HepG2 (cell line): ENCODE data around the gene TWNK. TPM values are rescaled to one million over a fixed set of nuclear protein-coding genes. Genes with fewer than 3 reads are reported as not detected.

ENCODE experiments used
- ATRX ChIP-seq: sonication (generic); formaldehyde crosslinking; IDR thresholded peaks from 2 replicates; pipeline ENCODE4 v1.4.0; 2020; ENCODE audit warnings: missing genetic modification reagents, borderline replicate concordance
- GMEB1 ChIP-seq: sonication (generic); formaldehyde crosslinking; IDR thresholded peaks from 2 replicates; pipeline ENCODE4 v1.5.1; 2020; ENCODE audit warnings: missing genetic modification reagents, mild to moderate bottlenecking, borderline replicate concordance
- GZF1 ChIP-seq: sonication (generic); formaldehyde crosslinking; IDR thresholded peaks from 2 replicates; pipeline ENCODE4 v1.5.1; 2020; ENCODE audit warnings: mild to moderate bottlenecking, missing genetic modification reagents
- MIER2 ChIP-seq: IDR thresholded peaks from 2 replicates; pipeline ENCODE4 v1.6.1; 2016; ENCODE audit warnings: missing biosample characterization, missing genetic modification reagents
- MTA1 ChIP-seq: sonication (generic); formaldehyde crosslinking; IDR thresholded peaks from 2 replicates; pipeline ENCODE4 v1.4.0; 2020; ENCODE audit warnings: missing genetic modification reagents, mild to moderate bottlenecking, borderline replicate concordance
- NAIF1 ChIP-seq: sonication (generic); formaldehyde crosslinking; IDR thresholded peaks from 2 replicates; pipeline ENCODE4 v1.5.0; 2020; ENCODE audit warnings: mild to moderate bottlenecking, missing genetic modification reagents, borderline replicate concordance
- SOX6 ChIP-seq, 2 experiments: fragments of 450-650 bp in 1 of 2; sonication (generic) in 1 of 2; formaldehyde crosslinking in 1 of 2; IDR thresholded peaks; 2 replicates each; pipeline versions ENCODE4 v1.4.0 to v1.6.1; 2017 to 2020; ENCODE audit warnings: antibody characterized with exemption in 1 of 2, mild to moderate bottlenecking in 1 of 2, missing genetic modification reagents in 1 of 2
- ZBTB42 ChIP-seq: sonication (generic); formaldehyde crosslinking; IDR thresholded peaks from 2 replicates; pipeline ENCODE4 v1.5.0; 2020; ENCODE audit warnings: mild to moderate bottlenecking, missing genetic modification reagents
- ZNF124 ChIP-seq: sonication (generic); formaldehyde crosslinking; IDR thresholded peaks from 2 replicates; pipeline ENCODE4 v1.4.0; 2020; ENCODE audit warnings: missing genetic modification reagents
- ZNF160 ChIP-seq: sonication (generic); formaldehyde crosslinking; IDR thresholded peaks from 2 replicates; pipeline ENCODE4 v1.8.0; 2022; ENCODE audit warnings: mild to moderate bottlenecking, inconsistent platforms, missing genetic modification reagents
- ZNF318 ChIP-seq: sonication (generic); formaldehyde crosslinking; IDR thresholded peaks from 2 replicates; pipeline ENCODE4 v1.4.0; 2020; ENCODE audit warnings: mild to moderate bottlenecking, missing genetic modification reagents
- ZNF337 ChIP-seq: sonication (generic); formaldehyde crosslinking; IDR thresholded peaks from 2 replicates; pipeline ENCODE4 v1.5.1; 2020; ENCODE audit warnings: missing genetic modification reagents, low read depth, mild to moderate bottlenecking, borderline replicate concordance
- ZNF513 ChIP-seq: sonication (generic); formaldehyde crosslinking; conservative IDR thresholded peaks from 2 replicates; pipeline ENCODE4 v1.5.0; 2020; ENCODE audit warnings: missing genetic modification reagents
- ZNF788 ChIP-seq: sonication (generic); formaldehyde crosslinking; IDR thresholded peaks from 2 replicates; pipeline ENCODE4 v1.5.0; 2020; ENCODE audit warnings: mild to moderate bottlenecking, missing genetic modification reagents, borderline replicate concordance
- ZNF841 ChIP-seq: sonication (generic); formaldehyde crosslinking; IDR thresholded peaks from 2 replicates; pipeline ENCODE4 v1.8.1; 2023; ENCODE audit warnings: missing genetic modification reagents, borderline replicate concordance
- ZNF883 ChIP-seq: sonication (generic); formaldehyde crosslinking; IDR thresholded peaks from 2 replicates; pipeline ENCODE4 v1.5.1; 2020; ENCODE audit warnings: mild to moderate bottlenecking, missing genetic modification reagents; ENCODE audit errors: not compliant biosample characterization
- polyA plus RNA-seq, 8 experiments: library from polyadenylated mRNA; depleted of rRNA in 3 of 8; stranded (reverse) in 7 of 8; unstranded in 1 of 8; fragments of >200 nt; fragmentation: Illumina TruSeq in 4 of 8; extraction: Trizol in 4 of 8; gene quantifications; 2 replicates each; pipeline versions ENCODE4 v1.2.1 to v1.2.3, GENCODE V29; 2011 to 2016; ENCODE audit warnings: low read depth in 4 of 8, missing spikeins in 1 of 8, mixed read lengths in 1 of 8; ENCODE audit not compliant: insufficient read depth in 1 of 8
- total RNA-seq, 5 experiments: library from RNA; depleted of rRNA; stranded (reverse); fragments of >200 nt; fragmentation: Illumina TruSeq; extraction: Trizol; gene quantifications; 2 replicates each; pipeline ENCODE4 v1.2.3, GENCODE V29; 2016; ENCODE audit warnings: low read depth in 1 of 5

The TWNK gene
- total and polyA plus RNA-seq, 2 of the 13 experiments (the other 11 are each of a cell fraction or from before 2014, with no cell fraction given), result 10.7 to 16.5 TPM

GRCh38 chr10:100998183-100998990 lies 11.0 kb downstream of the TWNK start (continued):
- no peak for TF ChIP-seq ZNF318 (CRISPR knock-in tag)
- 0 out of 2 replicates have a peak, but pooled peaks have one; percentile 48 for TF ChIP-seq ZNF513
- 0 out of 2 replicates have a peak, but pooled peaks have one; percentile 9 for TF ChIP-seq MIER2 (CRISPR knock-in tag)
- TF ChIP-seq ZNF841 (CRISPR knock-in tag), result no peak
- peak; percentile 57; the same call in 1 of the 2 replicates for TF ChIP-seq ZNF788 (CRISPR knock-in tag)
- TF ChIP-seq GMEB1, result no peak
- TF ChIP-seq ZBTB42 (CRISPR knock-in tag), result no peak
- peak; percentile 36; the same call in 1 of the 2 replicates for TF ChIP-seq ZNF160 (CRISPR knock-in tag)
- TF ChIP-seq ZNF337 (CRISPR knock-in tag), result no peak
- no peak for TF ChIP-seq ATRX
- TF ChIP-seq ZNF883 (CRISPR knock-in tag), result no peak
- 0 out of 2 replicates have a peak, but pooled peaks have one; percentile 3 for TF ChIP-seq GZF1 (CRISPR knock-in tag)
- TF ChIP-seq SOX6 (IDR thresholded peaks at IDR 0.05), result no peak
- no peak; the same call in 1 of the 2 replicates for TF ChIP-seq SOX6 (CRISPR knock-in tag; IDR thresholded peaks at IDR 0.05)
- no peak for TF ChIP-seq NAIF1
- no peak; the same call in 1 of the 2 replicates for TF ChIP-seq MTA1 (CRISPR knock-in tag)
- no peak for TF ChIP-seq ZNF124
